ENCODE results near the gene CLEC18C. TPM values are rescaled to one million over a fixed set of nuclear protein-coding genes. Genes with fewer than 3 reads are reported as not detected.
"Not testable (repeated sequence)": the region's sequence is repeated elsewhere in the genome, so short reads cannot be mapped to it uniquely, and the experiment has no call there.

Gene CLEC18C
- polyA plus RNA-seq, 1 donor: 0.69 TPM

- peaks cover under 1% of the 10 kb centered on the region for H3K4me1 ChIP-seq (ENCODE audit: control insufficient read depth, insufficient read depth, low read length)
- H3K27me3 ChIP-seq (ENCODE audit: control insufficient read depth, insufficient read depth, low read length): no peaks in the 10 kb centered on the region
- 100% methylated on average over 1 of the region's 7 CpGs for WGBS (ENCODE audit: insufficient coverage, low lambda C conversion rate)
- no peak for DNase-seq
- H3K27ac ChIP-seq (ENCODE audit: low read length): no peak overlapping the region
- peaks cover 77% of the 10 kb centered on the region for H3K36me3 ChIP-seq (ENCODE audit: control insufficient read depth, insufficient read depth, low read length)
- no peak overlapping the region for H3K4me3 ChIP-seq (ENCODE audit: low read length)
- no peaks in the 10 kb centered on the region for H3K9me3 ChIP-seq (ENCODE audit: control insufficient read depth, low read depth, low read length)
Observed at GRCh38 chr16:70158261-70158939, 15.2 kb upstream of the CLEC18C start.

GRCh38 chr16:70159355-70160348 is 13.9 kb upstream of the CLEC18C start:
- Histone ChIP-seq H3K27me3 (ENCODE audit: control insufficient read depth, insufficient read depth, low read length) (no peaks in the 10 kb centered on the region), H3K9me3 (ENCODE audit: control insufficient read depth, low read depth, low read length) (no peaks in the 10 kb centered on the region), H3K4me3 (ENCODE audit: low read length) (no peak overlapping the region), H3K27ac (ENCODE audit: low read length) (no peak overlapping the region), H3K36me3 (ENCODE audit: control insufficient read depth, insufficient read depth, low read length) (peaks cover 70% of the 10 kb centered on the region), H3K4me1 (ENCODE audit: control insufficient read depth, insufficient read depth, low read length) (no peaks in the 10 kb centered on the region)
- no peak for DNase-seq
- 88% methylated on average over 2 of the region's 9 CpGs for WGBS (ENCODE audit: insufficient coverage, low lambda C conversion rate)

- no peaks in the 10 kb centered on the region for H3K9me3 ChIP-seq (ENCODE audit: control insufficient read depth, low read depth, low read length)
- WGBS (ENCODE audit: insufficient coverage, low lambda C conversion rate): no CpG with 5 or more reads among the region's 6 CpGs
- no peaks in the 10 kb centered on the region for H3K27me3 ChIP-seq (ENCODE audit: control insufficient read depth, insufficient read depth, low read length)
- no peak for DNase-seq
- no peak overlapping the region for H3K27ac ChIP-seq (ENCODE audit: low read length)
- H3K36me3 ChIP-seq (ENCODE audit: control insufficient read depth, insufficient read depth, low read length): peaks cover 65% of the 10 kb centered on the region
- H3K4me1 ChIP-seq (ENCODE audit: control insufficient read depth, insufficient read depth, low read length): no peaks in the 10 kb centered on the region
- H3K4me3 ChIP-seq (ENCODE audit: low read length): no peak overlapping the region
Observed at GRCh38 chr16:70160388-70160787, 13.2 kb upstream of the CLEC18C start.

- Histone ChIP-seq H3K36me3 (ENCODE audit: control insufficient read depth, insufficient read depth, low read length) (peaks cover 61% of the 10 kb centered on the region), H3K27ac (ENCODE audit: low read length) (no peak overlapping the region), H3K27me3 (ENCODE audit: control insufficient read depth, insufficient read depth, low read length) (no peaks in the 10 kb centered on the region), H3K4me1 (ENCODE audit: control insufficient read depth, insufficient read depth, low read length) (no peaks in the 10 kb centered on the region), H3K9me3 (ENCODE audit: control insufficient read depth, low read depth, low read length) (no peaks in the 10 kb centered on the region), H3K4me3 (ENCODE audit: low read length) (no peak overlapping the region)
- DNase-seq: no peak
- no CpG with 5 or more reads among the region's 6 CpGs for WGBS (ENCODE audit: insufficient coverage, low lambda C conversion rate)
Observed at GRCh38 chr16:70160821-70161220, 12.8 kb upstream of the CLEC18C start.

- Histone ChIP-seq H3K27ac (ENCODE audit: low read length) (no peak overlapping the region), H3K9me3 (ENCODE audit: control insufficient read depth, low read depth, low read length) (no peaks in the 10 kb centered on the region), H3K4me1 (ENCODE audit: control insufficient read depth, insufficient read depth, low read length) (no peaks in the 10 kb centered on the region), H3K27me3 (ENCODE audit: control insufficient read depth, insufficient read depth, low read length) (no peaks in the 10 kb centered on the region), H3K4me3 (ENCODE audit: low read length) (no peak overlapping the region), H3K36me3 (ENCODE audit: control insufficient read depth, insufficient read depth, low read length) (peaks cover 56% of the 10 kb centered on the region)
- 93% methylated on average over 3 of the region's 6 CpGs for WGBS (ENCODE audit: insufficient coverage, low lambda C conversion rate)
- no peak for DNase-seq
Observed at GRCh38 chr16:70161350-70161749, 12.2 kb upstream of the CLEC18C start.

- H3K9me3 ChIP-seq (ENCODE audit: control insufficient read depth, low read depth, low read length): no peaks in the 10 kb centered on the region
- H3K27ac ChIP-seq (ENCODE audit: low read length): no peak overlapping the region
- WGBS (ENCODE audit: insufficient coverage, low lambda C conversion rate): no CpG with 5 or more reads among the region's 7 CpGs
- H3K4me1 ChIP-seq (ENCODE audit: control insufficient read depth, insufficient read depth, low read length): no peaks in the 10 kb centered on the region
- no peak for DNase-seq
- H3K36me3 ChIP-seq (ENCODE audit: control insufficient read depth, insufficient read depth, low read length): peaks cover 49% of the 10 kb centered on the region
- H3K27me3 ChIP-seq (ENCODE audit: control insufficient read depth, insufficient read depth, low read length): no peaks in the 10 kb centered on the region
- H3K4me3 ChIP-seq (ENCODE audit: low read length): no peak overlapping the region
Observed at GRCh38 chr16:70162041-70162451, 11.5 kb upstream of the CLEC18C start.

GRCh38 chr16:70163596-70163995 is 10.0 kb upstream of the CLEC18C start:
- H3K27ac ChIP-seq (ENCODE audit: low read length): no peak overlapping the region
- DNase-seq: no peak
- H3K4me3 ChIP-seq (ENCODE audit: low read length): no peak overlapping the region
- WGBS (ENCODE audit: insufficient coverage, low lambda C conversion rate): no CpG with 5 or more reads among the region's 10 CpGs
- no peaks in the 10 kb centered on the region for H3K4me1 ChIP-seq (ENCODE audit: control insufficient read depth, insufficient read depth, low read length)
- no peaks in the 10 kb centered on the region for H3K9me3 ChIP-seq (ENCODE audit: control insufficient read depth, low read depth, low read length)
- no peaks in the 10 kb centered on the region for H3K27me3 ChIP-seq (ENCODE audit: control insufficient read depth, insufficient read depth, low read length)
- H3K36me3 ChIP-seq (ENCODE audit: control insufficient read depth, insufficient read depth, low read length): peaks cover 33% of the 10 kb centered on the region

- no CpG with 5 or more reads among the region's 10 CpGs for WGBS (ENCODE audit: insufficient coverage, low lambda C conversion rate)
- not testable (repeated sequence) for DNase-seq; H3K27me3 ChIP-seq (ENCODE audit: control insufficient read depth, insufficient read depth, low read length)
Observed at GRCh38 chr16:70166688-70167087, 6.9 kb upstream of the CLEC18C start.

GRCh38 chr16:70173916-70174315 is 329 bp downstream of the CLEC18C start:
- H3K27ac ChIP-seq (ENCODE audit: low read length); H3K36me3 ChIP-seq (ENCODE audit: control insufficient read depth, insufficient read depth, low read length); DNase-seq; H3K27me3 ChIP-seq (ENCODE audit: control insufficient read depth, insufficient read depth, low read length); H3K4me1 ChIP-seq (ENCODE audit: control insufficient read depth, insufficient read depth, low read length); H3K4me3 ChIP-seq (ENCODE audit: low read length); H3K9me3 ChIP-seq (ENCODE audit: control insufficient read depth, low read depth, low read length): not testable (repeated sequence)
- WGBS (ENCODE audit: insufficient coverage, low lambda C conversion rate): no CpG with 5 or more reads among the region's 15 CpGs

More at GRCh38 chr16:70166688-70167087, 6.9 kb upstream of the CLEC18C start:
- not testable (repeated sequence) for H3K36me3 ChIP-seq (ENCODE audit: control insufficient read depth, insufficient read depth, low read length); H3K9me3 ChIP-seq (ENCODE audit: control insufficient read depth, low read depth, low read length); H3K4me3 ChIP-seq (ENCODE audit: low read length); H3K4me1 ChIP-seq (ENCODE audit: control insufficient read depth, insufficient read depth, low read length); H3K27ac ChIP-seq (ENCODE audit: low read length)

GRCh38 chr16:70174387-70174932 is 873 bp downstream of the CLEC18C start:
- WGBS (ENCODE audit: insufficient coverage, low lambda C conversion rate): no CpG with 5 or more reads among the region's 21 CpGs
- not testable (repeated sequence) for H3K9me3 ChIP-seq (ENCODE audit: control insufficient read depth, low read depth, low read length); H3K4me1 ChIP-seq (ENCODE audit: control insufficient read depth, insufficient read depth, low read length); H3K27ac ChIP-seq (ENCODE audit: low read length); H3K4me3 ChIP-seq (ENCODE audit: low read length); H3K27me3 ChIP-seq (ENCODE audit: control insufficient read depth, insufficient read depth, low read length); DNase-seq; H3K36me3 ChIP-seq (ENCODE audit: control insufficient read depth, insufficient read depth, low read length)

All from large intestine (tissue), 3 donors.